Panc1 (cell line): Measurements from ENCODE around the gene PPP2R2B. TPM values are rescaled to one million over a fixed set of nuclear protein-coding genes. Genes with fewer than 3 reads are reported as not detected.
A peak's percentile ranks its signal among the peaks of the same experiment; 100 is the strongest.

Source experiments
- ATAC-seq: fragments of 200-7000 bp; cut with Tn5 transposase; 2 replicates; pipeline ENCODE4 v1.9.1; 2020; ENCODE audit warnings: mild to moderate bottlenecking, moderate library complexity
- Bru-seq: library from RNA; stranded (reverse); fragments of 400-500 nt; gene quantifications from one replicate; lab custom pipeline; 2021; lab: Mats Ljungman, UMichigan
- BruChase-seq, 2 experiments: library from RNA; stranded (reverse); fragments of 400-500 nt; gene quantifications; one replicate each; lab custom pipeline; 2021; lab: Mats Ljungman, UMichigan
- BruUV-seq: library from RNA; stranded (reverse); fragments of 400-500 nt; replicated peaks from 2 replicates; lab custom pipeline; 2021; lab: Mats Ljungman, UMichigan
- CTCF ChIA-PET: fragments of 300-600 bp; sonication (Branson Sonifier 250); formaldehyde crosslinking; loops from one replicate; lab custom pipeline; 2022; ENCODE audit warnings: antibody characterized with exemption; lab: Charles Lee
- POLR2A ChIA-PET: fragments of 300-600 bp; sonication (Branson Sonifier 250); formaldehyde crosslinking; loops from one replicate; lab custom pipeline; 2022; ENCODE audit warnings: antibody characterized with exemption; lab: Charles Lee
- DNase-seq: peaks from one replicate; pipeline ENCODE4 v3.0.0-alpha.2; 2010; ENCODE audit warnings: low read depth, low spot score
- H3K27ac ChIP-seq: 2 replicates; pipeline ENCODE4 v1.5.1; 2011; ENCODE audit warnings: mild to moderate bottlenecking, low read length, inconsistent platforms
- H3K27me3 ChIP-seq: fragments of 200-500 bp; sonication (Bioruptor generic); 2 replicates; pipeline ENCODE4 v1.6.0; 2014; ENCODE audit warnings: low read length, inconsistent platforms; ENCODE audit not compliant: control insufficient read depth, insufficient read depth
- H3K36me3 ChIP-seq: fragments of 200-500 bp; sonication (Bioruptor generic); 2 replicates; pipeline ENCODE4 v1.5.1; 2014; ENCODE audit warnings: inconsistent platforms, mild to moderate bottlenecking, low read length, moderate library complexity; ENCODE audit not compliant: control insufficient read depth, insufficient read depth
- H3K4me1 ChIP-seq: 2 replicates; pipeline ENCODE4 v1.5.1; 2011; ENCODE audit warnings: inconsistent platforms, mild to moderate bottlenecking, low read length, moderate library complexity; ENCODE audit not compliant: control insufficient read depth, insufficient read depth
- H3K4me3 ChIP-seq, 2 experiments: 2 replicates each; pipeline ENCODE4 v1.5.1; 2011 to 2012; ENCODE audit warnings: low read depth in 2 of 2, low read length in 2 of 2, mild to moderate bottlenecking in 2 of 2, inconsistent platforms in 1 of 2, moderate library complexity in 1 of 2
- H3K9me3 ChIP-seq: fragments of 200-500 bp; sonication (Bioruptor generic); 2 replicates; pipeline ENCODE4 v1.5.1; 2014; ENCODE audit warnings: low read depth, mild to moderate bottlenecking, inconsistent platforms, low read length, moderate library complexity; ENCODE audit not compliant: control insufficient read depth, insufficient read depth
- POLR2AphosphoS5 ChIP-seq: IDR thresholded peaks from 2 replicates; pipeline ENCODE4 v1.6.1; 2012; ENCODE audit warnings: mild to moderate bottlenecking, low read depth, low read length, moderate library complexity
- REST ChIP-seq, 2 experiments: IDR thresholded peaks; 2 replicates each; pipeline ENCODE4 v1.6.1; 2011 to 2012; ENCODE audit warnings: low read depth in 2 of 2, control low read depth in 1 of 2, low read length in 1 of 2, mild to moderate bottlenecking in 1 of 2, moderate library complexity in 1 of 2; ENCODE audit not compliant: insufficient read depth in 1 of 2
- SIN3A ChIP-seq: IDR thresholded peaks from 2 replicates; pipeline ENCODE4 v1.6.1; 2012; ENCODE audit warnings: low read depth, mild to moderate bottlenecking, low read length, moderate library complexity, borderline replicate concordance; ENCODE audit not compliant: insufficient read depth
- TCF7L2 ChIP-seq: IDR thresholded peaks from 2 replicates; pipeline ENCODE4 v1.6.1; 2011; ENCODE audit warnings: mild to moderate bottlenecking, low read depth, low read length, inconsistent platforms
- in situ Hi-C: cut with HindIII; loops from 2 replicates; pipeline ENCODE4 v1.10.0; 2016; ENCODE audit warnings: low sequenced_read_pairs, low pct_unique_long_range_greater_than_20kb
- intact Hi-C: fragments of 100-400 bp; cut with micrococcal nuclease; formaldehyde crosslinking; loops from one replicate; pipeline ENCODE4 v1.10.0; 2022; ENCODE audit not compliant: unreplicated experiment
- long read RNA-seq: library from polyadenylated mRNA; unstranded; transcript quantifications from one replicate; pipeline ENCODE4 v2.0.0, GENCODE V29; 2021; ENCODE audit not compliant: unreplicated experiment
- polyA plus RNA-seq: library from polyadenylated mRNA; unstranded; fragments of >200 nt; gene quantifications from one replicate; pipeline ENCODE4 v1.2.1, GENCODE V29; 2012; ENCODE audit warnings: missing spikeins; ENCODE audit not compliant: insufficient read length
- total RNA-seq: library from RNA; stranded (reverse); gene quantifications from one replicate; pipeline ENCODE4 v1.2.1, GENCODE V29; 2021; ENCODE audit not compliant: unreplicated experiment
- TF ChIP-seq, protein P1 (sequence below): fragments of 450-650 bp; IDR thresholded peaks from 2 replicates; pipeline ENCODE4 v1.5.1; 2017; ENCODE audit warnings: mild to moderate bottlenecking

Gene PPP2R2B
- total RNA-seq (8.8 TPM), Bru-seq, nascent RNA (percentile 49 among the genes with signal in this experiment), BruChase-seq, experiment 1, labeled RNA remaining after a 2-hour chase (percentile 42 among the genes with signal in this experiment), BruChase-seq, experiment 2, labeled RNA remaining after a 6-hour chase (percentile 41 among the genes with signal in this experiment)
- 2.9 TPM for polyA plus RNA-seq
- long read RNA-seq, full-length matches to known transcripts: 15 of 27 reads
- long read RNA-seq, partial matches to known transcripts: 7 of 27 reads
- long read RNA-seq, other reads (novel, unspliced or antisense): 5 of 27 reads

GRCh38 chr5:146878476-146879172, at the start of gene PPP2R2B:
Gene PPP2R2B, minus strand, starts transcription at chr5:146878757.
- Histone ChIP-seq H3K9me3 (no peaks in the 10 kb centered on the region), H3K4me1 (no peaks in the 10 kb centered on the region), H3K27ac (no peak within 1 kb of the TSS; the same call in 1 of the 2 replicates), H3K4me3 (peak within 1 kb of the TSS; percentile 58 to 67), H3K36me3 (no peaks in the 10 kb centered on the region), H3K27me3 (peaks cover 14% of the 10 kb centered on the region)
- intact Hi-C loops: no loop called here
- BruUV-seq: no TSS peak
- ATAC-seq (peak; percentile 82), DNase-seq (no peak)
- TF ChIP-seq REST (IDR thresholded peaks at IDR 0.05; ENCODE audit: insufficient read depth in 1 of 2, low read depth in 2 of 2, low read length in 1 of 2) (no peak), POLR2AphosphoS5 (no peak), SIN3A (no peak), TCF7L2 (no peak)
- TF ChIP-seq, protein P1, sequence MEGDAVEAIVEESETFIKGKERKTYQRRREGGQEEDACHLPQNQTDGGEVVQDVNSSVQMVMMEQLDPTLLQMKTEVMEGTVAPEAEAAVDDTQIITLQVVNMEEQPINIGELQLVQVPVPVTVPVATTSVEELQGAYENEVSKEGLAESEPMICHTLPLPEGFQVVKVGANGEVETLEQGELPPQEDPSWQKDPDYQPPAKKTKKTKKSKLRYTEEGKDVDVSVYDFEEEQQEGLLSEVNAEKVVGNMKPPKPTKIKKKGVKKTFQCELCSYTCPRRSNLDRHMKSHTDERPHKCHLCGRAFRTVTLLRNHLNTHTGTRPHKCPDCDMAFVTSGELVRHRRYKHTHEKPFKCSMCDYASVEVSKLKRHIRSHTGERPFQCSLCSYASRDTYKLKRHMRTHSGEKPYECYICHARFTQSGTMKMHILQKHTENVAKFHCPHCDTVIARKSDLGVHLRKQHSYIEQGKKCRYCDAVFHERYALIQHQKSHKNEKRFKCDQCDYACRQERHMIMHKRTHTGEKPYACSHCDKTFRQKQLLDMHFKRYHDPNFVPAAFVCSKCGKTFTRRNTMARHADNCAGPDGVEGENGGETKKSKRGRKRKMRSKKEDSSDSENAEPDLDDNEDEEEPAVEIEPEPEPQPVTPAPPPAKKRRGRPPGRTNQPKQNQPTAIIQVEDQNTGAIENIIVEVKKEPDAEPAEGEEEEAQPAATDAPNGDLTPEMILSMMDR: no peak
- in situ Hi-C loops: no loop called here
- POLR2A ChIA-PET: interaction anchor here (0.6 kb wide), 1 partner anchor 59 kb away, joined by 3 read pairs; no protein-coding TSS in a partner anchor
- CTCF ChIA-PET: interaction anchor here (0.6 kb wide), 1 partner anchor 462 kb away, joined by 3 read pairs; no protein-coding TSS in a partner anchor

DNA sequence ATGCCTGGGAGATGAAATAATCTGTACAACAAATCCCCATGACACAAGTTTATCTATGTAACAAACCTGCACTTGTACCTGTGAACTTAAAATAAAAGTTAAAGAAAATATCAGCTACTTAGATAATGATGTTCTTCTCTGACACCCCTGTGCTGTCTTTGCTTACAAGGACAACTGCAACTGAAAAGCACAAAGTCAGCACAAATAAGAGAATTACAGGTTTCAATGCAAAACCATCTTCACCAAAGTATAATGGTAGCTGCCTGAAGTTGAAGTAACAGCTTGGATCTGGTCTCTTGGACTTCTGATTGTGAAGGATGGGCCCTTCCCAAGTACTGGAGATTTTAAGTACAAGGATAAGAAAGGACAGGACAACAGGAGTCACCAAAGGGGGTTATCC, 45.6 kb upstream of the PPP2R2B start:
- in situ Hi-C loops: no loop called here
- CTCF ChIA-PET: no interaction called here
- DNase-seq: no peak

More for the DNA sequence above, 45.6 kb upstream of the PPP2R2B start:
- no peak for ATAC-seq
- intact Hi-C loops: no loop called here
- H3K27ac ChIP-seq: no peak overlapping the region
- no peak overlapping the region for H3K4me3 ChIP-seq
- TF ChIP-seq, protein P1: no peak
- TF ChIP-seq SIN3A: no peak
- no peak for TF ChIP-seq POLR2AphosphoS5
- H3K9me3 ChIP-seq: no peaks in the 10 kb centered on the region
- BruUV-seq: no TSS peak
- no peaks in the 10 kb centered on the region for H3K4me1 ChIP-seq
- no peaks in the 10 kb centered on the region for H3K27me3 ChIP-seq
- H3K36me3 ChIP-seq: no peaks in the 10 kb centered on the region
- POLR2A ChIA-PET: no interaction called here
